ENCODE results near the gene CCDC197.

CCDC197 gene

GRCh38 chr14:94022532-94023411 is 25.7 kb downstream of the CCDC197 start:
- no peak for DNase-seq

- no peak for DNase-seq
These were observed 27.4 kb downstream of the CCDC197 start for GRCh38 chr14:94024549-94024948.

GRCh38 chr14:94025720-94026119 is 28.6 kb downstream of the CCDC197 start:
- no peak for DNase-seq

GRCh38 chr14:94026173-94026888 is 29.2 kb downstream of the CCDC197 start, which contains the start of gene OTUB2:
OTUB2 (plus strand) TSS chr14:94026340; CDS start chr14:94026538, 198 bp downstream.
- DNase-seq = peak; percentile 55 to 98 (median 92)

GRCh38 chr14:94026889-94027469 is 29.9 kb downstream of the CCDC197 start:
- DNase-seq = no peak

- no peak for DNase-seq
These were observed 30.7 kb downstream of the CCDC197 start for GRCh38 chr14:94027566-94028449.

- DNase-seq = no peak
These were observed 31.3 kb downstream of the CCDC197 start for GRCh38 chr14:94028450-94028826.

- DNase-seq = no peak
These were observed 32.2 kb downstream of the CCDC197 start for GRCh38 chr14:94029265-94029664.

- DNase-seq = no peak
These were observed 32.6 kb downstream of the CCDC197 start for GRCh38 chr14:94029671-94030203.

GRCh38 chr14:94030571-94030970 is 33.5 kb downstream of the CCDC197 start:
- no peak for DNase-seq

GRCh38 chr14:94031161-94031882 is 34.2 kb downstream of the CCDC197 start:
- no peak for DNase-seq

GRCh38 chr14:94031883-94032279 is 34.8 kb downstream of the CCDC197 start:
- no peak for DNase-seq

- DNase-seq = no peak
These were observed 37.8 kb downstream of the CCDC197 start for GRCh38 chr14:94034886-94035285.

GRCh38 chr14:94036313-94037167 is 39.4 kb downstream of the CCDC197 start:
- DNase-seq = peak in 35 of 51 donors; percentile 11 to 75 (median 38)

GRCh38 chr14:94037954-94038353 is 40.9 kb downstream of the CCDC197 start:
- no peak for DNase-seq

GRCh38 chr14:94038510-94038909 is 41.4 kb downstream of the CCDC197 start:
- no peak for DNase-seq

- DNase-seq = no peak
These were observed 42.0 kb downstream of the CCDC197 start for GRCh38 chr14:94038921-94039629.

GRCh38 chr14:94040247-94040646 is 43.1 kb downstream of the CCDC197 start:
- DNase-seq = no peak

GRCh38 chr14:94040796-94041195 is 43.7 kb downstream of the CCDC197 start:
- DNase-seq = no peak

All from hypothalamus (tissue), 51 donors.